KBM-7 (cell line): Measurements from ENCODE around the gene TMEM87B.

ENCODE experiments used
- DNase-seq: peaks from one replicate; pipeline ENCODE4 v3.0.0-alpha.2; 2015
- in situ Hi-C: fragments of 300-500 bp; cut with MboI; formaldehyde crosslinking; loops from 2 replicates; pipeline ENCODE4 v1.14.3; 2020; ENCODE audit warnings: low sequenced_read_pairs, low pct_unique_long_range_greater_than_20kb, mixed read lengths

TMEM87B gene

GRCh38 chr2:112157472-112157871 lies 102.4 kb downstream of the TMEM87B start:
- in situ Hi-C loops, result no loop called here
- DNase-seq, result no peak

GRCh38 chr2:112159454-112159921 lies 104.4 kb downstream of the TMEM87B start:
- in situ Hi-C loops, result no loop called here

GRCh38 chr2:112160283-112161250 lies 105.5 kb downstream of the TMEM87B start:
- DNase-seq, result no peak
- in situ Hi-C loops, result no loop called here

More at GRCh38 chr2:112159454-112159921, 104.4 kb downstream of the TMEM87B start:
- no peak for DNase-seq

DNA sequence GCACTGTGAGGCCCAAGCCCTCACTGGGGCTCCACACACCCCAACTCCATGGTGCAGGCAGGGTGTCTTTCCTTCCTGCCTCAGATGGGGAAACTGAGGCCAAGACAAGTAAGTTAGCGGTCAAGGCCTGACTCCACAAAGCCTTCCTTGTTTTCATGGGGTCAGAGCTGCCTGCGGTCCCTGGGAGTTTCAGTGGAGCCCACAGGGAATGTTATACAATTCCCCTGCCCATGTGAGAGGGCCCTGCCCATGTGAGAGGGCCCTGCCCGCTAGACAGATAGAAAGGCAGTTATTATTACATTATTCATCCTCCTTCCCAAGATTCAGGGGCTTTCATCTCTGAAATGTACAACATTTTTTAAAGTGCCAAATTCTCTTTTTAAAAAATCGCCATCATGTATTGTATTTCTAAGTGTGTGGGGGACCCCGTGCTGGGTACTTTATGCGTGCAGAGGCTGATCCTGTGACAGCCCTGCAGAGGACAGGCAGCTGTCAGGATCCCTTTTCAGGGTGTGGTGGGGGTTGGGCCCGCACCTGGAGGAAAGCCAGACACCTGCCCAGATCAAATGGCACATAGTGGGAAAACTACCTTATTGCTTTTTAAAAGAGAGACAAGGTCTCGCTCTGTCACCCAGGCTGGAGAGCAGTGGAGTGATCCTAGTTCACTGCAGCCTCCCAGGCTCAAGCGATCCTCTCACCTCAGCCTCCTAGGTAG lies 106.5 kb downstream of the TMEM87B start:
- in situ Hi-C loops, result no loop called here
- DNase-seq, result no peak

DNA sequence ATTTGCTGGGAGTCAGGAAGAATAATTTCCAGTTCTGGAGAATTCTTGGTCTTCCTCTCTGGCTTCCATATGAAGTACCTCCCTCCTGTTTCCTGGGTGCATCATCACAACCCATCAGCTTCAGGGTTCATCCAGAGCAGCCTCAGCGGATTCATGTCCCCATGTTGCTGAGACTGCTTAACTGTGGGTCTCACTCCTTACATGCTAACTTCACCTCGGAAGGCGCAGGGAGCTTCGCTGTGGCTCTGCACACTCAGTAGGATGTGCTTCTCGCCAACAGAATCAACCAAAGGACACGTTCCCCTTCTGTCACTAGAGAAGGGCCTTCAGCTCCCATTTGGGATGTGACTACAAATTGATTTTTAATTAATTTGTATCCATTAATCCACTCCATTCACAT lies 107.3 kb downstream of the TMEM87B start:
- no peak for DNase-seq
- in situ Hi-C loops, result no loop called here

GRCh38 chr2:112162956-112163355 lies 107.9 kb downstream of the TMEM87B start:
- no peak for DNase-seq
- in situ Hi-C loops, result no loop called here

- in situ Hi-C loops, result no loop called here
- DNase-seq, result no peak
Observed at GRCh38 chr2:112163541-112163981, 108.5 kb downstream of the TMEM87B start.

GRCh38 chr2:112164876-112165275 lies 109.8 kb downstream of the TMEM87B start:
- in situ Hi-C loops, result no loop called here
- DNase-seq, result no peak

DNA sequence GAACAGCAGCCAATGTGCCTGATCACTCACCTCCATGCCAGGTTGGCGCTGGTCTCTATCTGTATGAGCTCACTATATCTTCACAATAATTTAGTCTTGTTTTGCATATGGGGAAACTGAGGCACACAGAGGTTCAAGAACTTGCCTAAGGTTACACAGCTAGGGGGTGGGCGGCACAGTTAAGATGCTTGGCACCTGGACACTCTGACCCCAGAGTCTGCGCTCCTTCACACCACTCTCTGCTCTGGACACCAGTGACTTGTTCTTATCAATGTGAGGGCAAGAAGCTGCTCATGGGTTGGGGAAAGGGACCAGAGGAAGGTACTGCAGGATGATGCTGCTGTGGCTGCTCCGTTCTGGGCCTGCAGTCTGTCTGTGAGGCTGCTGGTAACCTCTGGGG lies 110.2 kb downstream of the TMEM87B start:
- no peak for DNase-seq
- in situ Hi-C loops, result no loop called here

- in situ Hi-C loops, result no loop called here
- DNase-seq, result no peak
Observed at GRCh38 chr2:112166806-112167499, 111.9 kb downstream of the TMEM87B start.

DNA sequence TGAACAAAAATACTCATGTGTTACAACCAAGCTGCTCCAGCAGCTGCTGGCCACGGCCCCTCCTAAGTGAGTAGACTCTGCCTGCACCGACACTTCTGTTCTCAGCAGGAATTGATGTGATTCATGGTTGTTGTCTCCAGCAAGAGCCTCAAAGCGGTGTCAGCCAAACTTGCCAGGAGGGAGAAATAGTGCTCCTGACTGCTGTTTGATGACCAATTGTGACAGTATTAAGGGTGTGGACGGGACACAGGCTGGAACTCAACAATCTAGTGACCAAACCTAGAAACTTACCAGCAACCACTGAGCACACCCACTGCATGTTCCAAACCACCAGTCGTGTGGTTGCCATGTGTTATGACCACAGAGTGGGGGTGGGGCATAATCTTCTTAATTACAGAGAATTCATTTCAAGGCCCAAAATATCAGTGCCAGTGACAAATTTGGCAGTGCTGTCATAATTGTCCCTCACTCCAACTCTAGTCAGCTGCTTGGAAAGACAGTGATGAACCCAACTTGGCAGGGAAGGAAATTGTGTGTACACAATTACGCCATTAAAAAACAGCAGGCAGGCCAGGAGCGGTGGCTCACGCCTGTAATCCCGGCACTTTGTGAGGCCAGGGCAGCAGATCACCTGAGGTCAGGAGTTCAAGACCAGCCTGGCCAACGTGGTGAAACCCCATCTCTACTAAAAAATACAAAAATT lies 113.5 kb downstream of the TMEM87B start:
- in situ Hi-C loops, result no loop called here
- DNase-seq, result no peak
